DMS153 treated with DMSO at 0.1 percent for 48 hours (cell line): ENCODE data around the gene C19orf47.
"Not testable (repeated sequence)": the region's sequence is repeated elsewhere in the genome, so short reads cannot be mapped to it uniquely, and the experiment has no call there.

ENCODE experiments used
- DNase-seq: peaks from one replicate; lab custom pipeline; 2025; ENCODE audit not compliant: unreplicated experiment; lab: John Stamatoyannopoulos, UW

The C19orf47 gene

GRCh38 chr19:40377876-40378385 lies 29.7 kb upstream of the C19orf47 start:
- DNase-seq, result no peak

- DNase-seq, result no peak
Observed at GRCh38 chr19:40376286-40376862, 28.2 kb upstream of the C19orf47 start.

- DNase-seq, result no peak
Observed at GRCh38 chr19:40374084-40374483, 25.9 kb upstream of the C19orf47 start.

- no peak for DNase-seq
Observed at GRCh38 chr19:40371802-40372122, 23.6 kb upstream of the C19orf47 start.

- no peak for DNase-seq
Observed at GRCh38 chr19:40370997-40371801, 23.0 kb upstream of the C19orf47 start.

GRCh38 chr19:40370253-40370652 lies 22.1 kb upstream of the C19orf47 start:
- DNase-seq, result not testable (repeated sequence)

- DNase-seq, result no peak
Observed at GRCh38 chr19:40369797-40370196, 21.6 kb upstream of the C19orf47 start.

GRCh38 chr19:40367577-40368434 lies 19.6 kb upstream of the C19orf47 start:
- no peak for DNase-seq

GRCh38 chr19:40366697-40367561 lies 18.7 kb upstream of the C19orf47 start:
- no peak for DNase-seq

GRCh38 chr19:40365613-40366401 lies 17.6 kb upstream of the C19orf47 start:
- DNase-seq, result no peak

GRCh38 chr19:40365010-40365409 lies 16.8 kb upstream of the C19orf47 start:
- no peak for DNase-seq

GRCh38 chr19:40363069-40363468 lies 14.9 kb upstream of the C19orf47 start:
- DNase-seq, result no peak

GRCh38 chr19:40362160-40362559 lies 14.0 kb upstream of the C19orf47 start:
- no peak for DNase-seq

- no peak for DNase-seq
Observed at GRCh38 chr19:40360708-40361241, 12.6 kb upstream of the C19orf47 start.

- no peak for DNase-seq
Observed at GRCh38 chr19:40360020-40360707, 12.0 kb upstream of the C19orf47 start.

- no peak for DNase-seq
Observed at GRCh38 chr19:40358773-40359172, 10.6 kb upstream of the C19orf47 start.

GRCh38 chr19:40357640-40358039 lies 9.4 kb upstream of the C19orf47 start:
- DNase-seq, result no peak

GRCh38 chr19:40356681-40357595 lies 8.7 kb upstream of the C19orf47 start:
- no peak for DNase-seq
